ENCODE measurements around the gene EPHB2. TPM values are rescaled to one million over a fixed set of nuclear protein-coding genes. Genes with fewer than 3 reads are reported as not detected.

EPHB2 gene
- total and polyA plus RNA-seq, 2 of the 4 experiments (the other 2 are of a cell fraction) = 52.3 to 58.8 TPM

GRCh38 chr1:22697980-22698379, 12.7 kb upstream of the EPHB2 start:
- dilution Hi-C loops (cut with HindIII; ENCODE audit: low sequenced_read_pairs, unreplicated experiment) = no loop called here
- intact Hi-C loops (cut with micrococcal nuclease) = no loop called here

More at GRCh38 chr1:22697980-22698379, 12.7 kb upstream of the EPHB2 start:
- Histone ChIP-seq H3K14ac (replicated peaks; ENCODE audit: low read depth, low read length) (no peak overlapping the region), H4K8ac (ENCODE audit: low read depth in 2 of 2, low read length in 2 of 2) (no peak overlapping the region), H3K4me1 (ENCODE audit: control insufficient read depth, insufficient read depth, low read length) (no peaks in the 10 kb centered on the region), H2AFZ (replicated peaks; ENCODE audit: low read length, poor library complexity) (peak overlapping the region; percentile 33), H2AK5ac (ENCODE audit: low read depth, low read length) (no peak overlapping the region), H3K23ac (ENCODE audit: low read depth, low read length) (no peak overlapping the region), H2BK15ac (ENCODE audit: low read depth, low read length) (no peak overlapping the region), H2BK120ac (ENCODE audit: low read depth, low read length) (no peak overlapping the region), H4K5ac (ENCODE audit: low read depth, low read length) (no peak overlapping the region), H3K18ac (ENCODE audit: low read depth, low read length) (no peak overlapping the region), H2BK5ac (ENCODE audit: low read depth, low read length, poor library complexity, severe bottlenecking) (no peak overlapping the region), H3K4me3 (ENCODE audit: insufficient read depth, low read depth, low read length) (no peak overlapping the region), H3K27me3 (ENCODE audit: control insufficient read depth, insufficient read depth, low read length) (peaks cover 2% of the 10 kb centered on the region; the same call in 1 of the 2 replicates), H3K4ac (ENCODE audit: low read depth, low read length) (no peak overlapping the region), H2AK9ac (replicated peaks; ENCODE audit: low read depth, low read length, poor library complexity) (no peak overlapping the region), H3K9me3 (ENCODE audit: control insufficient read depth, insufficient read depth, low read length) (no peaks in the 10 kb centered on the region), H3K56ac (ENCODE audit: extremely low read depth, insufficient read depth, low read length) (no peak overlapping the region), H2BK20ac (ENCODE audit: low read depth, low read length) (no peak overlapping the region), H3K9ac (ENCODE audit: low read depth, low read length) (no peak overlapping the region), H4K91ac (ENCODE audit: insufficient read depth, low read depth, low read length) (no peak overlapping the region), H3K27ac (ENCODE audit: insufficient read depth, low read length) (no peak overlapping the region), H3K36me3 (ENCODE audit: control insufficient read depth, insufficient read depth, low read length) (no peaks in the 10 kb centered on the region), H3K79me1 (ENCODE audit: low read depth in 1 of 2, low read length in 2 of 2) (no peaks in the 10 kb centered on the region), H4K20me1 (ENCODE audit: insufficient read depth, low read length) (no peaks in the 10 kb centered on the region), H3K4me2 (ENCODE audit: low read depth, low read length) (no peak overlapping the region), H3K9me1 (ENCODE audit: insufficient read depth, low read length) (no peaks in the 10 kb centered on the region)
- no CpG with 5 or more reads among the region's 5 CpGs for WGBS, 2 experiments (ENCODE audit: extremely low coverage in 2 of 2, insufficient read length in 1 of 2)
- DNase-seq = no peak
- ChIA-PET CTCF (interaction anchor here (1.7 kb wide), 1 partner anchor 15 kb away, joined by 4 read pairs; no protein-coding TSS in a partner anchor), POLR2A (ENCODE audit: unreplicated experiment) (no interaction called here)
- in situ Hi-C loops (cut with MboI; ENCODE audit: low sequenced_read_pairs) = no loop called here
- TF ChIP-seq ELK1 (IDR thresholded peaks at IDR 0.05; ENCODE audit: borderline replicate concordance, low read depth, low read length) = no peak
- no peak for TF ChIP-seq RAD21 (IDR thresholded peaks at IDR 0.05; ENCODE audit: low read length)
- TF ChIP-seq RFX5 (IDR thresholded peaks at IDR 0.05; ENCODE audit: low read depth, low read length) = no peak
- TF ChIP-seq, protein P1, sequence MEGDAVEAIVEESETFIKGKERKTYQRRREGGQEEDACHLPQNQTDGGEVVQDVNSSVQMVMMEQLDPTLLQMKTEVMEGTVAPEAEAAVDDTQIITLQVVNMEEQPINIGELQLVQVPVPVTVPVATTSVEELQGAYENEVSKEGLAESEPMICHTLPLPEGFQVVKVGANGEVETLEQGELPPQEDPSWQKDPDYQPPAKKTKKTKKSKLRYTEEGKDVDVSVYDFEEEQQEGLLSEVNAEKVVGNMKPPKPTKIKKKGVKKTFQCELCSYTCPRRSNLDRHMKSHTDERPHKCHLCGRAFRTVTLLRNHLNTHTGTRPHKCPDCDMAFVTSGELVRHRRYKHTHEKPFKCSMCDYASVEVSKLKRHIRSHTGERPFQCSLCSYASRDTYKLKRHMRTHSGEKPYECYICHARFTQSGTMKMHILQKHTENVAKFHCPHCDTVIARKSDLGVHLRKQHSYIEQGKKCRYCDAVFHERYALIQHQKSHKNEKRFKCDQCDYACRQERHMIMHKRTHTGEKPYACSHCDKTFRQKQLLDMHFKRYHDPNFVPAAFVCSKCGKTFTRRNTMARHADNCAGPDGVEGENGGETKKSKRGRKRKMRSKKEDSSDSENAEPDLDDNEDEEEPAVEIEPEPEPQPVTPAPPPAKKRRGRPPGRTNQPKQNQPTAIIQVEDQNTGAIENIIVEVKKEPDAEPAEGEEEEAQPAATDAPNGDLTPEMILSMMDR (conservative IDR thresholded peaks at IDR 0.05; ENCODE audit: low read depth, low read length) = no peak
- no TSS peak for BruUV-seq (replicated peaks)
- no peak for ATAC-seq (ENCODE audit: low read depth)

Data from IMR-90 (cell line).